Stimulated activated CD4-positive, alpha-beta T cell treated with anti-CD3 and anti-CD28 coated beads, Interleukin-12 subunit alpha, Interleukin-12 subunit beta, amount 100 ng/mL, for 48 hours (primary cell): ENCODE results near the gene PATJ.
"Not testable (repeated sequence)": the region's sequence is repeated elsewhere in the genome, so short reads cannot be mapped to it uniquely, and the experiment has no call there.

Experiments used
- DNase-seq, 3 donors: peaks; one replicate each; pipeline ENCODE4 v3.0.0-alpha.2; 2020; ENCODE audit warnings: low read depth in 2 of 3, low spot score in 1 of 3

The PATJ gene

GRCh38 chr1:61746813-61747212 lies 4.5 kb downstream of the PATJ start:
- no peak for DNase-seq

GRCh38 chr1:61748566-61748965 lies 6.3 kb downstream of the PATJ start:
- no peak for DNase-seq

GRCh38 chr1:61749574-61749973 lies 7.3 kb downstream of the PATJ start:
- no peak for DNase-seq

GRCh38 chr1:61752921-61753389 lies 10.7 kb downstream of the PATJ start:
- DNase-seq, result no peak

GRCh38 chr1:61753998-61754508 lies 11.8 kb downstream of the PATJ start:
- no peak for DNase-seq

GRCh38 chr1:61754545-61754944 lies 12.3 kb downstream of the PATJ start:
- no peak for DNase-seq

- no peak for DNase-seq
Measured at GRCh38 chr1:61756773-61757172, 14.5 kb downstream of the PATJ start.

- DNase-seq, result no peak
Measured at GRCh38 chr1:61757950-61758349, 15.7 kb downstream of the PATJ start.

- DNase-seq, result no peak
Measured at GRCh38 chr1:61770131-61770530, 27.9 kb downstream of the PATJ start.

- no peak for DNase-seq
Measured at GRCh38 chr1:61776091-61776490, 33.8 kb downstream of the PATJ start.

GRCh38 chr1:61779231-61779630 lies 37.0 kb downstream of the PATJ start:
- no peak for DNase-seq

GRCh38 chr1:61781151-61781550 lies 38.9 kb downstream of the PATJ start:
- no peak for DNase-seq

GRCh38 chr1:61782771-61783170 lies 40.5 kb downstream of the PATJ start:
- peak; percentile 3 to 49 (median 32) for DNase-seq

GRCh38 chr1:61784726-61785125 lies 42.4 kb downstream of the PATJ start:
- no peak for DNase-seq

GRCh38 chr1:61790837-61791236 lies 48.6 kb downstream of the PATJ start:
- DNase-seq, result no peak

- no peak for DNase-seq
Measured at GRCh38 chr1:61797045-61797755, 54.9 kb downstream of the PATJ start.

GRCh38 chr1:61801047-61801446 lies 58.8 kb downstream of the PATJ start:
- DNase-seq, result not testable (repeated sequence)

- DNase-seq, result no peak
Measured at GRCh38 chr1:61807606-61808140, 65.4 kb downstream of the PATJ start.

GRCh38 chr1:61808321-61808720 lies 66.0 kb downstream of the PATJ start:
- no peak for DNase-seq

- DNase-seq, result no peak
Measured at GRCh38 chr1:61808968-61809367, 66.7 kb downstream of the PATJ start.

GRCh38 chr1:61812916-61813315 lies 70.6 kb downstream of the PATJ start:
- no peak for DNase-seq

GRCh38 chr1:61816191-61816590 lies 73.9 kb downstream of the PATJ start:
- no peak for DNase-seq

- no peak for DNase-seq
Measured at GRCh38 chr1:61818992-61819391, 76.7 kb downstream of the PATJ start.
